GDM1 (cell line): ENCODE data around the gene SPAG9.
"Not testable (repeated sequence)": the region's sequence is repeated elsewhere in the genome, so short reads cannot be mapped to it uniquely, and the experiment has no call there.

ENCODE experiments used
- DNase-seq: peaks from one replicate; lab custom pipeline; 2025; lab: John Stamatoyannopoulos, UW

The SPAG9 gene

GRCh38 chr17:50953831-50954601, 166.7 kb downstream of the SPAG9 start:
- DNase-seq: peak; percentile 73

GRCh38 chr17:50953518-50953830, 167.2 kb downstream of the SPAG9 start:
- DNase-seq: no peak

GRCh38 chr17:50952889-50953288, 167.8 kb downstream of the SPAG9 start:
- no peak for DNase-seq

- no peak for DNase-seq
Measured at GRCh38 chr17:50952013-50952412, 168.7 kb downstream of the SPAG9 start.

GRCh38 chr17:50949989-50950877, 170.4 kb downstream of the SPAG9 start:
- peak; percentile 69 for DNase-seq

- DNase-seq: no peak
Measured at GRCh38 chr17:50949128-50949988, 171.3 kb downstream of the SPAG9 start.

GRCh38 chr17:50948711-50949110, 172.0 kb downstream of the SPAG9 start:
- DNase-seq: no peak

GRCh38 chr17:50947782-50948543, 172.7 kb downstream of the SPAG9 start:
- DNase-seq: no peak

GRCh38 chr17:50946891-50947781, 173.5 kb downstream of the SPAG9 start:
- DNase-seq: no peak

GRCh38 chr17:50946223-50946890, 174.3 kb downstream of the SPAG9 start:
- DNase-seq: no peak

- no peak for DNase-seq
Measured at GRCh38 chr17:50945779-50946222, 174.9 kb downstream of the SPAG9 start.

GRCh38 chr17:50944902-50945720, 175.6 kb downstream of the SPAG9 start:
- no peak for DNase-seq

GRCh38 chr17:50944054-50944901, 176.4 kb downstream of the SPAG9 start:
- DNase-seq: peak; percentile 74

- DNase-seq: no peak
Measured at GRCh38 chr17:50943575-50943933, 177.1 kb downstream of the SPAG9 start.

- not testable (repeated sequence) for DNase-seq
Measured at GRCh38 chr17:50941676-50942048, 179.0 kb downstream of the SPAG9 start.

GRCh38 chr17:50939795-50940684, 180.6 kb downstream of the SPAG9 start:
- DNase-seq: no peak

GRCh38 chr17:50939542-50939794, 181.2 kb downstream of the SPAG9 start:
- no peak for DNase-seq
